ENCODE measurements around the gene AQP5.
A peak's percentile ranks its signal among the peaks of the same experiment; 100 is the strongest.
"Not testable (repeated sequence)": the region's sequence is repeated elsewhere in the genome, so short reads cannot be mapped to it uniquely, and the experiment has no call there.

The AQP5 gene

DNA sequence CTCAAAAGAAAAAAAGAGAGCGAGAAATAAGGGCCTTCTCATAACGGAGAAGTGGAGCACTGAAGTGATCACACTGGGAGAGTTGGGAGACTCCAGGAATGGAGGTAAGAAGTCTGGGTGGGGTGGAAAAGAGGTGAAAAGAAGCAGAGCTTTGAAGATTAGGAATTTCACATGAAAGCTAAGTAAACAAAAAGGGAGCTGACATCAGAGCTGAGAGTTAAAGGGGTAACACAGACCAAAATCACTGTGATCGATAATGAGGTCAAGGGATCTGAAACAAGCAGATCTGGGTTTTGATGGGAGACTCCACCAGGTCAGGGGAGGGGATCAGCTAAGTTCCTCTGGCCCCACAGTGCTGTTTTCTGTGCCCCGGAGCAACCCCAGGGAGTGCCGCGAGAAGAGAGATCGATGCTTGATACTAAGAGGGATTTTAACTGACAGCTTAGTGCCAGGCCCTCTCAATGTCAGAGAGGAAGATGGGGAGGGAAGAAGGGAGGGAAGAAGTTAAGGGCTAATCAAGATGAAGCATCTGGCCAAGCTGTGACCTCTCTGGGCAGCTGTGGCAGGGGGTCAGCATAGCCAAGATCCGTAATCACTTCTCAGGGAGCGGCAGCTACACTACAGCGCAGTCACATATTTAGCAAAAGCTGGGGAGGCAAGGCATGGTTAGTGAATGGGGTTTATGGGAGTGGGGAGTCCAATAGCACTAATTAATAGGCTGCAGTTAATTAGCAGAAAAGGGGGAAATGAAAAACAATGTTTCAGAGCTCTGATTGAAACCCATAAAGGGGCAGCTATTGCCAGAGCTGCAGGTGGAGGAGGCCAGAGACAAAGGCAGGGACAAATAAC lies 19.1 kb downstream of the AQP5 start:
- no peak for DNase-seq (ENCODE audit: low read depth)

DNA sequence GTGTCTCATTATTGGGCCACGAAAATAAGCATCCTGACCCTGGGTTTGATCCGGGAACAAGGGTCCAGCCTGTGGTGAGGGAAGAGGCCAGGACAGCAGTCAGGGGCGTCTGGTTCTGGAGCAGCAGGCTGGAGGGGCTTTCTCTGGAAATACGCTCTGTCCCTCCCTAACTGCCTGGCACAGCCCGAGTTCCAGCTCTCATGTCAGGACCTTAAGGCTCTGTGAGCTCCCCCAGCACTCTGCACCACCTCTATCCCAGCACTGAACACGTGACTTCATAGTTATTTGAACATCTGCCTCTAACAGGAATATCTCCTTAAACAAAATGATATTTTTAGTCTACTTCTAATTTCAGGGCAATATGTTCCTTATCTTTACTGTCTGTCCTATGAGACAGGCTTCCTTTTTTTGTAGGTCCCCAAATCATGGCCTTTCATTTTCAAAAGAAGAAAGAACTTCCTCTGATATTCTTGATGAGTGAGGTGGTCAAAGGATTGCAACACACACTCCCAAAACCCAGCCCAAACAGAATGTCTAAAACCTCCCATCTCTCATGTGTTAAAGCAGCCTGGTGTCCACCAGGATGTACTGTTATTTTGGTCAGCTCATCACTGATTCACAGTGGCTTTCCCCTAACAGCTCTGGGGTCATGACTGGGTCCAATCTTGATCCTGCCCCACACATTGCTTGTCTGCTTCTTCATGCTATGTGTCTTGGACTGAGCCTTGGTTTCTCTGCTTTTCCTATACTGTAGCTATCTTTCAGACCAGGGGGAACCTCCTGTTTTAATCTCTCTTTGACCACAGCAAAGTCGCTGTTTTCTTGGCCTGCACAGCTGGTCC lies 20.8 kb downstream of the AQP5 start:
- no peak for DNase-seq (ENCODE audit: low read depth)

DNA sequence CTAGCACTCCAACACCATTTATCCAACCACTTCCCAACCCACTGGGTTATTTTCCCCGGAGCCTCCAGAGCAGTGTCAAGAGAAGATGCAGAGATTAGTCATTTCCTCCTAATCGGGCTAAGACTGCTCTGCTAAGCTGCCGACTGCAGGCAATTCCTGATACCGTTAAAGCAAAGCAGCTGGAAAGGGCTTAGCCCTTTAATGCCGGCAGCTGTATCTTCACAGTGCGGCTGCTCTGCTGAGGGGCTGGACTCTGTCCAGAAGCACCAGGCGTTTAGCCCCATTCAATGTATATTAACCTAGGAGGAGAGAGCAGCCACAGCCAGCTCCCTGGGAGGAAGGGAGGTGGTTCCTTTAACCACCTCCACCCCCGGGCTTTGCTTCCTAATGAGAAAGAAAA lies 22.2 kb downstream of the AQP5 start:
- peak; percentile 56 for DNase-seq (ENCODE audit: low read depth)

DNA sequence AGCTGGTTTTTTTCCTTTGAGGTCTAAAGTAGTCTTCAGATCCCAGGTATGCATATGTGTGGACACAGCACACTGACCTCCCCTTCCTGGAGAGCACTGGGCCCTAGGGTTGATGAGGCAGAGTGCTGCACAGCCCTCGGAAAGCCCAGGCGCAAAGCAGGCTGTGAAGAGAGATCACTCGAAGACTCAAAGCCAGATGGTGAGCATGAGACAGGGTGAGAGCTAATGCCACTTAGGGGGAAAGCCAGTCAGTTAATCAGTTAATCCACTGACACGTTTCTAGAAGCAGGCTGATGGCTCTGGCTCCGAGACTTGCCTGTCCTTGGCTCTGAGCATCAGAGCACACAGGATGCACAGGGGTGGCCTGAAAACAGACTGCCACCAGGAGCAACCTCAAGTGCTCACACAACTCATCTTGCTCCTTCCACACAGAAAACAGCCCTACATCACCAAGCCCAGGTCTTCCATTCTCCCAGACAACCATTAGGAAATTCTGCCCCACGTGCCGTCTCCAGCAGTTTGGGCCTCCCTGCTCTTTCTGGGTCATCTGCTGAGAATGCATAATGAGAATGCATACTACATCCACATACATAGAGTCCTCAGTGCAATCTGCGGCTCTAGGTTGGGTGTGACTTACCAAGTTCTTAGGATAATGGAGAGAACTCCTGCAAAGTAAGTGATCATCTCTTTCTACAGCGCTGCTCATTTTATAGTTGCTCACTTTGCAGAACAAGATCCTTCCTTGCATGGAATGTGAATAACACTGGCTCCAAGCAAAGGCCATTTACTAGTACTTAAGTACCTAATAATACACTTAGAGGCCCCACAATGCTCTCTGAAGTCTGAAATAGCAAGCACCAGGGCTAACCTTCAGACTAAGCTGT lies 23.0 kb downstream of the AQP5 start:
- DNase-seq (ENCODE audit: low read depth): no peak

DNA sequence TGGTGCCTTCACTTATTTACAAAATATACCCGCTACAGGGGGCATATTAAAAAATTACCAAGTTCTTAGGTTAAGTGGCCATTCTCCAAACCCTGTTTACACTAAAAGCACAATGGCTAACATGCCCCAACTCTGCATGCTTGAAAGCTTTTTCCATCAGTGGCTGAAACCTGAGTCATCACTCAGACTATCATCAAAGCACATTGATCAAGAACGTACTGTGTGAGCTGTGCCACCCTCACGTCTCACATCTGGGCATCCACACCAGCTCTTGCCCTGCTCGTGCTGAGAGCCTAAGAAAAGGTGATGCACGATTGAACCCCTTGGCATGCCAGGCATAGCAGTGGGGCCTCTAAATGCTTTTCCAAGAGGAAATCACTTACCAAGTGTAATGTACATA lies 24.3 kb downstream of the AQP5 start:
- DNase-seq (ENCODE audit: low read depth): no peak

DNA sequence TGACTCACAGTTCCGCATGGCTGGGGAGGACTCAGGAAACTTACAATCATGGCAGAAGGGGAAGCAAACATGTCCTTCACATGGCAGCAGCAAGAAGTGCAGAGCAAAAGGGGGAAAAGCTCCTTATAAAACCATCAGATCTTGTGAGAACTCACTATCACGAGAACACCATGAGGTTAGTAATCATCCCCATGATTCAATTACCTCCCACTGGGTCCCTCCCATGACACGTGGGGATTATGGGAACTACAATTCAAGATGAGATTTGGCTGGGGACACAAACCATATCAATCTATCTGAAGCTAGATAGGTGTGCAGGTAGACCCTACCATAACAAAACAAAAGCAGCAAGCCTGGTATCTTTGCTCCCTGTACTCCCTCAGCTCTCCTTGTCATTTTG lies 24.8 kb downstream of the AQP5 start:
- DNase-seq (ENCODE audit: low read depth): not testable (repeated sequence)

DNA sequence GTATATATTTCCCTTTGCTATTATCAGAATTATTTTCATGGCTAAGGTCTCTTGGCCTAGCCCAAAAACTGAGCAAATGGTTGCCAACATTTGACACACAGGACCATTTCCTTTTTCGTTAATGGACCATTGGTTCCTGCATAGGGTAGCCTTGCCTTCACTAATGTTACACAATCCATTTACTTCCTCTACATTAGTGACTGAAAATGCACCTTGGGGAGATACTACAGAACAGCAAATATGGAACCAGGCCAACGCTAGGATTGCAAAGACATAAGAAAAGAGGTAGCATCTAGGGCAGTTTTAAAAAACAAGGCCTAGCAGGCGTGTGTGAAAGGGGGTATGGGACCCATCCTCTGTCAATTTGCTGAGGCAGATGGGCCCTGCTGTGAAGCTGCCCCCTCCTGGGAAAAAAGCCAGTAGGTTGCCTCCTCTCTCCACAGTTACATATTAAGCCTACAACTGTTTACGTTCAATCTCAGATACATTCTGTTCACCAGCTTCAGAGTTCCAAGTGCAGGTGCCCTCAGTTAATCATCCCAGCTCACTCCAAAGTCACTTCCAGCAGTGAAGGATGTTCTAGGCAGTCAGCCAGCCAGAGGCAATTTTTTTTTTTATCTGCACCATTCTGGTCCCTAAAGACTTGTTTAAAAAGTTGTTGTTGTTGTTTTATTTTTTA lies 26.1 kb downstream of the AQP5 start:
- no peak for DNase-seq (ENCODE audit: low read depth)

DNA sequence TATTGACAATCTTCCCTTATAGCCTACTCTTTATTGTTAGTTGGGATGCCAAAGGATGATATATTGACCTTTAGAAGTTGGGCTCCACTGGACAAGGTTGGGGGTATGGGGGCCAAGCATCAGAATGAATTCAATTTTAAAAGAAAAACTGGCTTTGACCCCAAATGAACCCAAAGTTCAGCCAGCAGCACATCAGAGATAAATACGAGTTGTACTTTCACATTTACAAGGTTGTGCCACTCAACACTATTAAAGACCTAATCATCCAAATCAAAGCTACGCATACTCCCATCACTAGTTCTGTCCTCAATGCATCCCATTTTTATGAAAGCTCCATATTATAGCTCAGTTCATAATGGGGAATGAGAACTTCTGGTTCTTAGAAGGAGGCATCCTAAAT lies 27.7 kb downstream of the AQP5 start:
- not testable (repeated sequence) for DNase-seq (ENCODE audit: low read depth)

DNA sequence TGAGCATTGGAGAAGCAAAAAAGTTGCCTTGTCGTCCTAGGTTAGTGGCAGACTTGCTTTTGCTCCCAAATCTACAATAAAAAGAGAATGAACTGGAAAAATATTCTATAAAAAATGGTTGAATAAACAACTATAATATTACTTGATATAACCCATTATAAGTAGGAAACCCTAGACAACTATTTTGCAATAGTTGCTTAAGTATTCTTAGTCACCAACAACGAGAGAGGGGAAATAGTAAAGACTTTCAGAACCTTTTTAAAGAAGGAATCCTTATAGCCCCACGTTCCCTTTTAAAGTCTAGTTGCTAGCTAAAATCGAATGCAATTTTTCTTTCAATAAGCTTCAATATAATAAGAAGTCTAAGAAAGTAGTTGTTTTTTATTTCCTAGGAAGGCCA lies 28.6 kb downstream of the AQP5 start:
- no peak for DNase-seq (ENCODE audit: low read depth)

DNA sequence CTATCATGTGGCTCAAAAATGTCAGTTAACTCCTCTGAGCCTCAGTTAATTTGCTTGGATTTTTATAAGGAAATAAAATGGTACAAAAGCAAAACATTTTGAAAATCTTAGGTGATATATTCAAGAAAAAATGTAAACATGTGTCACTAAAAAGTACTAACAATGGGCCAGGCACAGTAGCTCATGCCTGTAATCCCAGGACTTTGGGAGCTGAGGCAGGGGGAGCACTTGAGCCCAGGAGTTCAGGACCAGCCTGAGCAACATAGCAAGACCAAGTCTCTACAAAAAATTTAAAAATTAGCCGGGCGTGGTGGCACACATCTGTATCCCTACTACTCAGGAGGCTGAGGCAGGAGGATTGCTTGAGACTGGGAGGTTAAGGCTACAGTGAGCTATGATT lies 36.8 kb downstream of the AQP5 start:
- no peak for DNase-seq (ENCODE audit: low read depth)

DNA sequence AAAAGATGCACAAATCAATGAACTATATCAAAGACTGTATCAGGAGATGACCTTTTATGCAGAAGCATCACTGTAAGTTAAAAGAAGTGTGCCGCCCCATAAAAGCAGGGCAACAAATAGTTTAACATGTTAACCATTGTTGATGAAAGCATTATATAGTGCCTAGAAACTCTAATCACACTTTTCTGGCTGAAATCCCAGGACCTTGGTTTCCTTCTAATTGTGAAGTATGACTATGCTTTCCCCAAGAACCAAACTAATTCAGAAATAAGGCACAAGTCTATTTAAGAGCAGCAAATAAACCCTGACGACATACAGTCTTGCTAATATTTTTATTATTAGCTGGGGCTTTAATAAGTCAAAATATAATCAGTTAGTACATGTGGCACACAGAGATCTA lies 41.9 kb downstream of the AQP5 start:
- DNase-seq (ENCODE audit: low read depth): no peak

DNA sequence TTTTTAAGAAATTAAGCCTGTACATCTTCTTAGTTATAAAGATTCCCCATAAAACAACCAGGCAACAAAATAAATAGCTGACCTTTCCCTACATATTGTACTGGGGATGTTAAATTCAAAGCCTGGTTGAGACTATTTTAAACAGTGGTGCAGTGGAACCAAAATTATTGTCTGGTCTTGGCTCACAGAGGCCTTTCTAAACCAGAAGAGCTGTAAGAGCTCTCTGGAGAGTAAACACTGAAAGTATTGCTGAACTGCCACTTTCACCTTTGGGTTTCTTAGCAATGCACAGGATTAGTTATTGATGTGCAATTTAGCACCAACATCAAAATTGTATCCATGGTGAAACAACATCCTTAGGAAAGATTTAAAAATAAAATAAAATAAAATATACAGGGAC lies 43.0 kb downstream of the AQP5 start:
- DNase-seq (ENCODE audit: low read depth): no peak

DNA sequence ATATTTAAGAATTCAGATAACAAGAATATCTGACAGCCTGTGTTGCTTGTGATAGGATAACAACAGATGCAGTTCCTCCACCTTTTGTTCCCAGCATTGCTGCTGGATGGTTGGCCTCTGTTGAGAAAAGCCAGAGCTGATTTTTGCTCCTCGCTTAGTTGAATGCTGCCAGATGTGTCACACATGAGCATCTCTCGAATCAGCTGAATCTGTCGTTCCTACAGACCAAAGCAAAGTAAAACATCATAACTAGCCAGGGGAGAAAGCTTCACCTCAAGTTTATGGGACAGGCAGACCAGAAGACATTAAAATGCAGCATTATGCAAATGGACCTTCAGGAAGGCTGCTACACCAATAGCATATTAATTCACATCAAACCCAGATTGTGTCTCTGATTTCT lies 43.5 kb downstream of the AQP5 start:
- DNase-seq (ENCODE audit: low read depth): no peak

DNA sequence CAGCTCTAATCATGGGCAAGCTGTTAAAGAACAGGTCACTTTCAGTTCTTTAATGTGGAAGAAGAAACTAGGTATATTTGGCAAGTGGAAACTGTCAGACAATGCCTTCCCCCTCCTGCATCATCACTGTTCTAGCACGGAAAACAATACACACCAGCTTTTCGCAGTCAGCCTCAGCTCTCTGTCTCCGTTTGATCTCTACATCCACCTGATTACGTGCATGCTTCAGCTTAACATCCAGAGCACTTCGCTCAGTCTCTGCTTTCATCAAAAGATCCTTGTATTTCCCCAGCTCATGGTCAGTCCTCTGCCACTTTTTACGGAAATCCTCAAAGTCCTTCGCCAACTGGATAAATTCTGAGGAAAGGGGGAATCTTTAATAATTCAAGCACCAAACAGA lies 44.6 kb downstream of the AQP5 start:
- DNase-seq (ENCODE audit: low read depth): no peak

DNA sequence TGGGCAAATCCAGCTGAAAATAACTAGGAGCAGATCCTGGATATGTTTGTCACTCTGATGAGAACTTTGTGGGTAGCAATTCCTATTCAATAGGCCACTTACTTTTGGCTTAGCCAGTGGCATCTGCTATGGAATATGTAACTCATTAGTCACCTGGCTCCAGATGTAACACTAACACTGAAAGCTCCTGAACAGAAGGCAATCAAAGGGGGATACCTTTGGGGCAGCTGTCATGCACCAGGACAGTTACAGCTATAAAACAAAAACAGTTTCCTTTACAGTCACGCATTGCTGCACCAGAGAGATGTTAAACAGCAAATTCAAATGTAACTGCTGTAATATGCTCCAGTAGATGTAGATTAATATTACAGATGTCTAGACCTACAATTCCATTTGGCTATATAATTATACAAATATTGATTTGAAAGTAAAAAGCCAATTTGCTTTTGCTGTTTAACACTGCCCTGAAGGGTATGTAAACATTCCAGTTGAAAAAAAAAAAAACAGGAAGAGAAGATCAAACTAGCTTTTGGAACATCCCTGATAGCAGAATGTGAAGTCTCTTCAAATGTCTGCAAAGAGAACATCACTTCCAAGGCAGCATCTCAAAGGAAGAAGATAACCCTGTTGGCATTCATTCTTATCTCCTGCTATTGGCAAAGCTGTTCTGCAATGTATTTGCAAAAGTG lies 45.2 kb downstream of the AQP5 start:
- DNase-seq (ENCODE audit: low read depth): no peak

DNA sequence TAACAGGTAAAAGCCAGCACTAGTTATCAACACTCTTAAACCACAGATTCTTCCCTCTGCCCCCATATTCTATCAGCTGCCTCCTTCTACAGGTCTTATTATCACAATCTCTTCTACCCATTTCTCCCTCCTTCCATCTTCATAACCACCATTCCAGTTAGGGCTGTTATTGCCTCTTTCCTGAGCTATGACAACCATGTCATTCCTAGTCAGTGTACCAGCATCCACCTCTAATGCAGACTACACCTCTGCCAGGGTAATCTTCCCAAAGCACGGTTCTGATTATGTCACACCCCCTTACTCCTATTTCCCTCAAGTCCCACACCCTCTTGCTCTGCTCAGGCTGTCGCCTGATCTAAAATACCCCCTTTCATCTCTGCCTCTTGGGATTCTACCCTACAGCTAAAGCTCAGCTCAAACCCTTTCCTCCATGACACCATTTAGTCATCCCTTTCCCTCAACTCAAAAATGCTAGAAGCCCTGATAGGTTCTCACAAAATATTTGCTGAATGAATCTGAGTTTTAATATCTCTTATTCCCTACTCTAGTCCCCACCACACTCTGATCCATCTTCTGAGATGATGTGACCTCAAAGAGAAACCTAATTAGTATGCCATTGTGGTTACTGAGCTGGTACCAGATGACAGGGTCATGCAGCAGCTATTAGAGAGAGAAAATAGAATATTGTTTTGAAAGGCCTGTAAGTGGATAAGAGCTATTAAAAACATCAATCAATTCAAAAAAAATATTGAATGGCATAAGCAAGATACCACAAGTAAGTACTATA lies 51.9 kb downstream of the AQP5 start:
- DNase-seq (ENCODE audit: low read depth): no peak

DNA sequence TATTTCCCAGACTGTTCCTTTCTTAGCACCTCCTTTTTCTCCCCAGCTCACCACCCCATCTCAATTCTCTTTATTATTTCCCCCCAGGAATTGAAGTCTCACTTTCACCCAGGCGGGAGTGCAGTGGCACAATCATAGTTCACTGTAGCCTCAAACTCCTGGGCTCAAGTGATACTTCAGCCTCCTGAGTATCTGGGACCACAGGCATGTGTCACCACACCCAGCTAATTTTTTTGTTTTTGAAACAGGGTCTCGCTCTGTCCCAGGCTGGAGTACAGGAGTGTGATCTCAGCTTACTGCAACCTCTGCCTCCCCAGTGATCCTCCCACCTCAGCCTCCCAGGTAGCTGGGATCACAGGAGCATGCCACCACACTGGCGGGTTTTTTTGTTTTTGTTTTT lies 52.7 kb downstream of the AQP5 start:
- DNase-seq (ENCODE audit: low read depth): no peak

Measured in GM04504 (cell line).